Kidney epithelial cell (primary cell): Measurements from ENCODE around the gene NMUR1. TPM values are rescaled to one million over a fixed set of nuclear protein-coding genes. Genes with fewer than 3 reads are reported as not detected.

Source experiments
- DNase-seq: peaks from one replicate; pipeline ENCODE4 v3.0.0-alpha.2; 2010; ENCODE audit warnings: low read depth
- H3K27me3 ChIP-seq: 2 replicates; pipeline ENCODE4 v1.6.0; 2011; ENCODE audit warnings: low read length; ENCODE audit not compliant: control insufficient read depth, insufficient read depth
- H3K36me3 ChIP-seq: 2 replicates; pipeline ENCODE4 v1.5.1; 2011; ENCODE audit warnings: low read length; ENCODE audit not compliant: control insufficient read depth, insufficient read depth
- H3K4me3 ChIP-seq: 2 replicates; pipeline ENCODE4 v1.5.1; 2011; ENCODE audit warnings: low read depth, mild to moderate bottlenecking, control low read depth, low read length
- total RNA-seq: library from RNA; depleted of rRNA; stranded (reverse); fragments of >200 nt; gene quantifications from 2 replicates; pipeline ENCODE4 v1.2.3, GENCODE V29; 2015
- TF ChIP-seq, protein P1 (sequence below): IDR thresholded peaks from 2 replicates; pipeline ENCODE4 v1.5.1; 2011; ENCODE audit warnings: mild to moderate bottlenecking, moderate library complexity, low read length, control low read depth, inconsistent platforms; ENCODE audit not compliant: insufficient read depth, poor library complexity, severe bottlenecking

NMUR1 gene
- total RNA-seq, 1 donor from 2014 or later, result not detected

DNA sequence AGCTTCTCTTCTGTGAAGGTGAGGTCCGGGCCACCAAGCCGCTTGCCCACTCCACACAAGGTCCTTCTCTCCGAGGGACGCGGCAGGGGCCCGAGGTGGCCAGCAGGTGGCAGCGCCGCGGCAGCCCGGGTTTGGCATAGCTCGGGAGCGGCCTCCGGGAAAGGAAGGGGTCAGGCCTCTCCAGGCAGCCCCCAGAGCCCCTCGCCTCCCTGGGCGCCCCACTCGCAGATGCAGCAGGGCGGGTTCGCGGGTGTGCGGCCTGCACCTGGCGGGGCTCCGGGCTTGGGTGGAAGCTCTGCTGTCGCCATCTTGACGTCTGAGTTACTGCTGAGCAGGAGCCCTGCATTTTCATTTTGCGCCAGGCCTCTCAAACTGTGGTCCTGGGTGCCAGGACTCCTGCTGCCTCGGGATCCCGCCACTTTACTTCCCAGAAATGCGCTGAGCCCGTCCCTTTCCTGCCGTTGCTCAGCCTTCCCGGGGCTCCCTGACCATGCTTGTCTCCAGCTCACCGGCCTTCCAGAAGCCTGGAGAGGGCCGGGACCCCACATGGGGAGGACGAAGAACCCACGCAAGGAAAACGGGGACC is 47.3 kb downstream of the NMUR1 start:
- Histone ChIP-seq H3K27me3 (no peaks in the 10 kb centered on the region), H3K36me3 (no peaks in the 10 kb centered on the region), H3K4me3 (no peak overlapping the region)
- peak; percentile 10 for DNase-seq
- TF ChIP-seq, protein P1, sequence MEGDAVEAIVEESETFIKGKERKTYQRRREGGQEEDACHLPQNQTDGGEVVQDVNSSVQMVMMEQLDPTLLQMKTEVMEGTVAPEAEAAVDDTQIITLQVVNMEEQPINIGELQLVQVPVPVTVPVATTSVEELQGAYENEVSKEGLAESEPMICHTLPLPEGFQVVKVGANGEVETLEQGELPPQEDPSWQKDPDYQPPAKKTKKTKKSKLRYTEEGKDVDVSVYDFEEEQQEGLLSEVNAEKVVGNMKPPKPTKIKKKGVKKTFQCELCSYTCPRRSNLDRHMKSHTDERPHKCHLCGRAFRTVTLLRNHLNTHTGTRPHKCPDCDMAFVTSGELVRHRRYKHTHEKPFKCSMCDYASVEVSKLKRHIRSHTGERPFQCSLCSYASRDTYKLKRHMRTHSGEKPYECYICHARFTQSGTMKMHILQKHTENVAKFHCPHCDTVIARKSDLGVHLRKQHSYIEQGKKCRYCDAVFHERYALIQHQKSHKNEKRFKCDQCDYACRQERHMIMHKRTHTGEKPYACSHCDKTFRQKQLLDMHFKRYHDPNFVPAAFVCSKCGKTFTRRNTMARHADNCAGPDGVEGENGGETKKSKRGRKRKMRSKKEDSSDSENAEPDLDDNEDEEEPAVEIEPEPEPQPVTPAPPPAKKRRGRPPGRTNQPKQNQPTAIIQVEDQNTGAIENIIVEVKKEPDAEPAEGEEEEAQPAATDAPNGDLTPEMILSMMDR, result peak; percentile 94

DNA sequence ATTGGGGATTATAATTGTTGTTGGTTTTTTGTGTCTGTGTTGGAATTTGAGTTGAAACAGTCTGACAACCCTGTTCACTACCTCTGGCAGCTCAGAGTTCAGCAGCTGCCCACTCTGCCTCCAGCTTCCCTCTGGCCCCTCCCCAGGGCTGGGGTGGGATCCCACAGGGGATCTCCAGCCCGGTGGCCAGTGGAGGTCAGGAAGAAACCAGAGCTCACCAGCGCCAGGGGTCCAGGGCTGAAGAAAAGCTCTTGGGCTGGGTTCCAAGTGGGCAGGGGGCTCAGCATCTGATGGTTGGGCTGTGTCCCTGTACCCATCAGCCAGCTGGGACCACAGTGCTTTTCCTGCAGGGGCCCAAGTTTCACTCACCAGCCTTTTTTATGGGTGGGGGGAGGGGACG is 49.5 kb downstream of the NMUR1 start:
- DNase-seq, result no peak
- H3K4me3 ChIP-seq, result no peak overlapping the region
- no peaks in the 10 kb centered on the region for H3K27me3 ChIP-seq
- TF ChIP-seq, protein P1, result no peak
- H3K36me3 ChIP-seq, result no peaks in the 10 kb centered on the region

DNA sequence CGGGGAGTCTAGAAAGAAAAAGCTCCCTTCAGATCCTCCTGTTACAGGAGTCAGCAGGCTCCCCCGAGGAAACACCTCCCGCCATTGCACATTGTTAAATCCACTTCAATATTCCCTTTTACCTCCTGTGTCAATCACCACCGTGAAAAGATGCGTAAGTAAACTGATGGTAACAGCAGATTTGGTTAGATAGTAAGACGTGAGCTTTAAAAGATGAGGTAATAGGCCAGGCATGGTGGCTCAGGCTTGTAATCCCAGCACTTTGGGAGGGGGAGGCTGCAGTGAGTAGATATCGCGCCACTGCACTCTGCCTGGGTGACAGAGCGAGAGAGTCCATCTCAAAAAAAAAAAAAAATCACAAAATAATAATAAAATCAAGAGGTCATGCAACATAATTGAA is 50.8 kb downstream of the NMUR1 start:
- H3K4me3 ChIP-seq, result no peak overlapping the region
- TF ChIP-seq, protein P1, result no peak

DNA sequence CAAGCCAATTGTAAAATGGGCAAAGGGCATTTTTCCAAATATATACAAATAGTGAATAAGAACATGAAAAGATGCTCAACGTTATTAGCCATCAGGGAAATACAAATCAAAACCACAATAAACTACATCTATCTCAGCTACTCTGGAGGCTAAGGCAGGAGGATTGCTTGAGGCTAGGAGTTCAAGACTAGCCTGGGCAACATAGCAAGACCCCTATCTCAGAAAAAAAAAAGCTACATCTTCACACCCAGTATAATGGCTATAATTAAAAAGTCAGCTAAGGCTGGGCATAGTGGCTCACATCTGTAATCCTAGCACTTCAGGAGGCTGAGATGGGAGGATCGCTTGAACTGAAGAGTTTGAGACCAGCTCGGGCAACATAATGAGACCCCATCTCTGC is 53.3 kb downstream of the NMUR1 start:
- H3K27me3 ChIP-seq, result no peaks in the 10 kb centered on the region
- DNase-seq, result no peak
- no peaks in the 10 kb centered on the region for H3K36me3 ChIP-seq
- TF ChIP-seq, protein P1, result no peak
- H3K4me3 ChIP-seq, result no peak overlapping the region

More for the DNA sequence above, 50.8 kb downstream of the NMUR1 start:
- Histone ChIP-seq H3K27me3 (no peaks in the 10 kb centered on the region), H3K36me3 (no peaks in the 10 kb centered on the region)
- no peak for DNase-seq

DNA sequence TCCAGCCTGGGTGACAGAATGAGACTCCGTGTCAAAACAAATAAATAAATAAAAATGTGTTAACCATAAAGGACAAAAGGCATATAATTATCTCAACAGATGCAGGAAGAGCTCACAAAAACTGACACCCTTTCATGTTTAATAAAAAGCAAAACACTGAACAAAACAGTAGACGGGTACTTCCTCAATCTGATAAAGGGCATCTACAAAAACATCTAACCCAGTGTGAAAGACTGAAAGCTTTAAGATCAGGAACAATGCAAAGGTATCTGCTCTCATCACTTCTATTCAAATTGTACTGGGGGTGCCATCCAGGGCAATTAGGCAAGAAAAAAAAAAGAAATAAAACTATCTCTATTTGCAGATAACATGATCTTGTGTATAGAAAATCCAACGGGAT is 54.3 kb downstream of the NMUR1 start:
- Histone ChIP-seq H3K4me3 (no peak overlapping the region), H3K27me3 (no peaks in the 10 kb centered on the region), H3K36me3 (no peaks in the 10 kb centered on the region)
- DNase-seq, result no peak
- TF ChIP-seq, protein P1, result no peak

Other genes starting within 250 kb of the NMUR1 start
- 8.8 and 12.2 TPM in 2 replicates for gene B3GNT7, start 134.7 kb downstream of the NMUR1 start, total RNA-seq
- 122 and 160 TPM in 2 replicates for gene NCL, start 66.0 kb downstream of the NMUR1 start, total RNA-seq
- not detected in 2 replicates for gene TEX44, start 62.4 kb upstream of the NMUR1 start, total RNA-seq
- 757 and 913 TPM in 2 replicates for gene PTMA, start 178.1 kb upstream of the NMUR1 start, total RNA-seq